DND-41 (cell line): ENCODE data around the gene RPL10.

Experiments
- ATAC-seq: fragments of 200-7000 bp; cut with Tn5 transposase; 3 replicates; pipeline ENCODE4 v1.9.1; 2021; ENCODE audit warnings: low read depth; ENCODE audit not compliant: insufficient read depth
- DNase-seq: peaks from one replicate; pipeline ENCODE4 v3.0.0-alpha.2; 2020
- H2AFZ ChIP-seq: 2 replicates; pipeline ENCODE4 v1.6.0; 2012; ENCODE audit warnings: low read depth, low read length
- H3K27ac ChIP-seq: 2 replicates; pipeline ENCODE4 v1.5.1; 2012; ENCODE audit warnings: low read length, inconsistent platforms
- H3K27me3 ChIP-seq: fragments of 200-600 bp; sonication (generic); 2 replicates; pipeline ENCODE4 v1.6.0; 2012; ENCODE audit warnings: low read length, mild to moderate bottlenecking, inconsistent platforms; ENCODE audit not compliant: insufficient read depth, poor library complexity
- H3K36me3 ChIP-seq: 2 replicates; pipeline ENCODE4 v1.5.1; 2012; ENCODE audit warnings: low read length, inconsistent platforms; ENCODE audit not compliant: insufficient read depth
- H3K4me1 ChIP-seq: 2 replicates; pipeline ENCODE4 v1.5.1; 2012; ENCODE audit warnings: mild to moderate bottlenecking, low read length; ENCODE audit not compliant: insufficient read depth
- H3K4me2 ChIP-seq: 2 replicates; pipeline ENCODE4 v1.6.0; 2012; ENCODE audit warnings: mild to moderate bottlenecking, moderate library complexity, low read length, inconsistent platforms; ENCODE audit not compliant: insufficient read depth
- H3K4me3 ChIP-seq, 2 experiments: fragments of 200-600 bp in 1 of 2; shearing (Covaris generic) in 1 of 2; 2 replicates each; pipeline ENCODE4 v1.5.1; 2012 to 2016; ENCODE audit warnings: inconsistent platforms in 2 of 2, low read length in 2 of 2, mild to moderate bottlenecking in 2 of 2, low read depth in 1 of 2, moderate library complexity in 1 of 2
- H3K79me2 ChIP-seq: 2 replicates; pipeline ENCODE4 v1.6.0; 2012; ENCODE audit warnings: low read length, inconsistent platforms; ENCODE audit not compliant: insufficient read depth
- H3K9ac ChIP-seq: 2 replicates; pipeline ENCODE4 v1.6.0; 2012; ENCODE audit warnings: low read depth, mild to moderate bottlenecking, inconsistent platforms, low read length, moderate library complexity
- H3K9me3 ChIP-seq: 2 replicates; pipeline ENCODE4 v1.5.1; 2012; ENCODE audit warnings: low read length, moderate library complexity, mild to moderate bottlenecking, inconsistent platforms; ENCODE audit not compliant: insufficient read depth, severe bottlenecking
- H4K20me1 ChIP-seq: 2 replicates; pipeline ENCODE4 v1.6.0; 2012; ENCODE audit warnings: low read length; ENCODE audit not compliant: insufficient read depth
- CTCF ChIP-seq: IDR thresholded peaks from 2 replicates; pipeline ENCODE4 v1.5.1; 2012; ENCODE audit warnings: borderline replicate concordance, low read length, moderate library complexity, mild to moderate bottlenecking; ENCODE audit not compliant: poor library complexity, severe bottlenecking; ENCODE audit errors: extremely low read depth
- EZH2 ChIP-seq: IDR thresholded peaks from 3 replicates; pipeline ENCODE4 v1.6.1; 2012; ENCODE audit warnings: borderline replicate concordance, low read depth, mild to moderate bottlenecking, moderate library complexity, low read length, inconsistent platforms; ENCODE audit not compliant: severe bottlenecking

Gene RPL10

GRCh38 chrX:154354516-154354915 is 43.7 kb upstream of the RPL10 start:
- Histone ChIP-seq H3K36me3 (peaks cover 100% of the 10 kb centered on the region), H3K27ac (no peak overlapping the region), H3K9me3 (no peaks in the 10 kb centered on the region), H3K79me2 (peaks cover 12% of the 10 kb centered on the region), H4K20me1 (peaks cover 82% of the 10 kb centered on the region), H3K4me1 (no peaks in the 10 kb centered on the region), H3K4me3 (no peak overlapping the region), H3K27me3 (no peaks in the 10 kb centered on the region), H2AFZ (no peak overlapping the region), H3K4me2 (no peak overlapping the region), H3K9ac (no peak overlapping the region)
- DNase-seq (no peak), ATAC-seq (no peak)
- TF ChIP-seq CTCF = no peak
- TF ChIP-seq EZH2 = no peak

DNA sequence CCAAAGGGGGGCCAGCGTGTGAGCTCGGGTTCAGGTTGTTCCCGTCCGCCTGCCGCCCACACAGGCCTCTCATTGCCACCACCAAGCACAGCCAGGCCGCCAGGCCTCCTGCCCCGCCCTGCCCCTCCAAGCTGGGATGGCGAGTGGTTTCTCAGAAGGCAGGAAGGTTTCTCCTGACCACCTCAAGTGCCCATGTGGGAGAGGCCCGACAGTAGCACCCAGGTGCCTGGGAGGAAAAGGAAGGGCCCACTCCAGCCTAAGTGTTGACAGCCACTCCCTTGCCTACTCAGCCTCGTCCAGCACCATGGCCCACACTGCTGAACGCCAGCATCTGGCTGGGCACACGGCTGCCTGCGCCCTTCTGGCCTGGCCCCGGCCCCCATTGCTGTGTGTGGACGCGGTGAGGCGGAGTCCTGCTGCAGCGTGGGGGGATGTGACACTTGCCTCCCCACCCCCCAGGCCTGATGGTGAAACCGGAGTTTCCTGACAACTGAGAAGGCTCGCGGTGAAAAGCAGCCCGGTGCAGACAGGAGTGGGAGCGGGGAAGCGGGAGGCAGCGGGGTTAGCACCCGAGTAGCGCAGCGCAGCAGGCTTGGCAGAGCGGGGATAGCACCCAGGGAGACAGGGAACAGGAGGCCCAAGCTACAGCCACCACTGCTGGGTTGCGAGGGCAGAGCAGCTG is 42.9 kb upstream of the RPL10 start:
- Histone ChIP-seq H3K36me3 (peaks cover 100% of the 10 kb centered on the region), H3K27me3 (no peaks in the 10 kb centered on the region), H3K9ac (no peak overlapping the region), H3K27ac (no peak overlapping the region), H3K9me3 (no peaks in the 10 kb centered on the region), H4K20me1 (peaks cover 82% of the 10 kb centered on the region), H2AFZ (no peak overlapping the region), H3K79me2 (peaks cover 12% of the 10 kb centered on the region), H3K4me2 (no peak overlapping the region), H3K4me1 (no peaks in the 10 kb centered on the region), H3K4me3 (no peak overlapping the region)
- ATAC-seq (no peak), DNase-seq (no peak)
- no peak for TF ChIP-seq CTCF
- TF ChIP-seq EZH2 = no peak

- H3K4me2 ChIP-seq = no peak overlapping the region
Measured at GRCh38 chrX:154355776-154356140, 42.4 kb upstream of the RPL10 start.

More at GRCh38 chrX:154355776-154356140, 42.4 kb upstream of the RPL10 start:
- H3K4me3 ChIP-seq = no peak overlapping the region
- no peak for TF ChIP-seq EZH2
- TF ChIP-seq CTCF = no peak
- no peak for DNase-seq
- peaks cover 99% of the 10 kb centered on the region for H3K36me3 ChIP-seq
- ATAC-seq = no peak
- H3K79me2 ChIP-seq = peaks cover 14% of the 10 kb centered on the region
- no peak overlapping the region for H3K27ac ChIP-seq
- H3K9ac ChIP-seq = no peak overlapping the region
- no peaks in the 10 kb centered on the region for H3K9me3 ChIP-seq
- H3K4me1 ChIP-seq = no peaks in the 10 kb centered on the region
- H2AFZ ChIP-seq = no peak overlapping the region
- H3K27me3 ChIP-seq = no peaks in the 10 kb centered on the region
- H4K20me1 ChIP-seq = peaks cover 81% of the 10 kb centered on the region
